Adipocyte (in vitro differentiated cells): ENCODE measurements around the gene SSTR4.
"Not testable (repeated sequence)": the region's sequence is repeated elsewhere in the genome, so short reads cannot be mapped to it uniquely, and the experiment has no call there.

Source experiments
- DNase-seq: peaks from one replicate; pipeline ENCODE4 v3.0.0-alpha.2; 2015; ENCODE audit warnings: low read depth
- H3K27me3 ChIP-seq: replicated peaks from 2 replicates; pipeline ENCODE4 v1.7.0; 2013; ENCODE audit warnings: mild to moderate bottlenecking, low read length, moderate library complexity; ENCODE audit not compliant: control insufficient read depth, insufficient read depth
- H3K36me3 ChIP-seq: 2 replicates; pipeline ENCODE4 v1.7.0; 2013; ENCODE audit warnings: low read length, mild to moderate bottlenecking, moderate library complexity; ENCODE audit not compliant: control insufficient read depth, insufficient read depth, severe bottlenecking
- H3K4me1 ChIP-seq: 2 replicates; pipeline ENCODE4 v1.7.0; 2013; ENCODE audit warnings: mild to moderate bottlenecking, low read length, moderate library complexity; ENCODE audit not compliant: control insufficient read depth, insufficient read depth
- H3K4me3 ChIP-seq: 2 replicates; pipeline ENCODE4 v1.7.0; 2013; ENCODE audit warnings: mild to moderate bottlenecking, low read length, moderate library complexity
- H3K9ac ChIP-seq: 2 replicates; pipeline ENCODE4 v1.7.0; 2013; ENCODE audit warnings: mild to moderate bottlenecking, low read length, moderate library complexity
- H3K9me3 ChIP-seq: 2 replicates; pipeline ENCODE4 v1.7.0; 2013; ENCODE audit warnings: mild to moderate bottlenecking, low read length, moderate library complexity; ENCODE audit not compliant: control insufficient read depth

Gene SSTR4

DNA sequence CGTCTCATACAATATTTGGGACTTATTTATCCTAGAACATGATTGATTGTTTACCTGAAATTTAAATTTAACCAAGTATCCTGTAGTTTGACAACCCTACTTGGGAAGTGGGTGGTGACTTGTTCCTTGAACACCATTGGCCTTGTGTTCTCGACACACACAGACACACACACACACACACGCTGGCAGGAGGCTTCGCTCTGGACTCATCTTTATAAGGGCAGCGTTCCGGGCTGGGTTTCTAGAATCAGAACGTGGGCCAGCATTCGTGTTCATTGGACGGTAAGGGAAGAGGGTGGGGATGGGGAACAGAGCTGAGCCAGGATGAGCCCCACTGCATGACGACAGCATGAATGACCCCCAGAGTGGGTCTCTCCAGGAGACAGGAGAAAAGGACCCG, 16.2 kb upstream of the SSTR4 start:
- Histone ChIP-seq H3K9ac (no peak overlapping the region), H3K36me3 (no peaks in the 10 kb centered on the region), H3K4me1 (peaks cover 4% of the 10 kb centered on the region), H3K4me3 (no peak overlapping the region), H3K27me3 (peaks cover 9% of the 10 kb centered on the region), H3K9me3 (no peaks in the 10 kb centered on the region)
- no peak for DNase-seq

DNA sequence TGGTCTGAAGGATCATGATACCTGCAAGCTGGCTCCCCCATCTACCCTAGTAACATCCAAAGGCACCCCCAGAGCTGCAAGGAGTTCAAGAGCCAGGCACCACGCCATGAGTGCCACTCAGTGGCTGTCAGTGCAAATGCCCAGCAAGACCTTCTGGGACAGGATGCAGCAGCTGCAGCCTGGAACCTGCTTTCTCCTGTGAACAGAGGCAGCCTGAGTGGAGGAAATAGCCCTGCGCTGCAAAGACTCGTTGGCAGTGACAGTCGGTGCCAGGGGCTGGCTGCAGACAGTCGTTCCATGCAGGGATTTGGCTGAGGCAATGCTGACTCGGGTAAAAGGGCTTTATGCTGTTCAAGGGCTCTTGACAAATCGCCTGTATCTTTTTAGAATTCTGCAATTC, 15.7 kb upstream of the SSTR4 start:
- Histone ChIP-seq H3K4me1 (peaks cover 4% of the 10 kb centered on the region), H3K9me3 (no peaks in the 10 kb centered on the region), H3K27me3 (peaks cover 6% of the 10 kb centered on the region), H3K4me3 (no peak overlapping the region), H3K9ac (no peak overlapping the region), H3K36me3 (no peaks in the 10 kb centered on the region)
- DNase-seq, result no peak

DNA sequence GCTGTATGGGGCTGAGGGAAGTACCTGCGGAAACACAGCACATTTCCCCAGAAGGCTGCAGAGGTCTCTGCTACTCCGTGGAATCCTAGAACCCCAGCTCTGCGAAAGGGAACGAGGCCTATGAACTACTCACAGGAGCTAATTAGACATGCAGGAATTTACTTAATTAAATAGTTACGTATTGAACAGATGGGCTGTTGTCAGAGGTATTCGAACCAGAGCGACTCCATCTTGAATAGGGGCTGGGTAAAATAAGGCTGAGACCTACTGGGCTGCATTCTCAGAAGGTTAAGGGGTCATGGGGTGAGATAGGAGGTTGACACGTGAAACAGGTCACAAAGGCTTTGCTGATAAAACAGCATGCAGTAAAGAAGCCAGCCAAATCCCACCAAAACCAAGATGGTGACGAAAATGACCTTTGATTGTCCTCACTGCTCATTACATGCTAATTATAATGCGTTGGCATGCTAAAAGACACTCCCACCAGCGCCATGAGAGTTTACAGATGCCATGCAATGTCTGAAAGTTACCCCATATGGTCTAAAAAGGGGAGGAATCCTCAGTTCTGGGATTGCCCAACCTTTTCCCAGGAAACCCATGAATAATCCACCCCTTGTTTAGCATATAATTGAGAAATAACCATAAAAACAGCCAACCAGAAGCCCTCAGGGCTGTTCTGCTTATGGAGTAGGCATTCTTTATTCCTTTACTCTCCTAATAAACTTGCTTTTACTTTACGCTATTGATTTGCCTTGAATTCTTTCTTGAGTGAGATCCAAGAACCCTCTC, 14.7 kb upstream of the SSTR4 start:
- Histone ChIP-seq H3K4me1 (peaks cover 4% of the 10 kb centered on the region), H3K36me3 (no peaks in the 10 kb centered on the region), H3K4me3 (no peak overlapping the region), H3K9ac (no peak overlapping the region), H3K27me3 (peaks cover 1% of the 10 kb centered on the region), H3K9me3 (no peaks in the 10 kb centered on the region)
- DNase-seq, result no peak

DNA sequence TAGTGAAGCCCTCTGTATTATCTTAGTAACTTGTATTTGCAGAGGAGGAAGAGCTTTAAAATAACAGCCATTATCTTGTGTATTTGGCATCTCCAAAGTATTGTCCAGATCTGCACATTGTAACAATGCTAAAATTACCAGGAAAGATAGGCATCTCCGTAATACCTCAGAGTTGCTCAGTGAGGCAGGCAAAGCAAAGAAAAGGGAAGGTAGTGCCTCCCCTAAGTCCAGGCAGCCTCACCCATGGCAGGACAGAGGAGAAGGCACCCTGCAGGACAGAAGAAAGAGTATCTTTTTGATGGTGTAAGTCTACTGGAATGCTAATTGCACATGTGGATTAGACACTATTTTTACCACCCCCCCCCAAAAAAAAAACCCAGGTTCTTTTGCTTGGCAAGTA, 13.6 kb upstream of the SSTR4 start:
- DNase-seq, result no peak
- H3K27me3 ChIP-seq, result no peaks in the 10 kb centered on the region
- H3K9me3 ChIP-seq, result no peaks in the 10 kb centered on the region
- H3K36me3 ChIP-seq, result no peaks in the 10 kb centered on the region
- H3K4me3 ChIP-seq, result no peak overlapping the region
- no peak overlapping the region for H3K9ac ChIP-seq
- H3K4me1 ChIP-seq, result peaks cover 4% of the 10 kb centered on the region

DNA sequence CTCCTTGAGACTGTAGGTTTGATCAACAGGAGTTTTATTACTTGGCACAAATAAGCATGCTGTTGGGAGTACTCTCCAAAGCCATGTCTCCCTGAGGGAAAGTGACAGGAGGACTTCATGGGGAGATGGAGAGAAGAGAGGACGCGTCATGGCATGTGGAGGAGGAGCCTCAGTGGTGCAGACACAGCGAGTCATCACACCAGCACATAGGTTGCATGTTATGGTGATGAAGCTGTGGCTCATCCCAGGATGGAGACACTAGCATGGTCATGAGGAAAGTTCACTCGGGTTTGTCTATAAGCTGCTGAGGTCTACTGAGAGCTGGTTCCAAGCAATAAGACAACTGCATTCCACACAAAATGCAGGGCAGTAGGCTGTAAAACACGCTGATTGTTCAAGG, 13.2 kb upstream of the SSTR4 start:
- H3K4me3 ChIP-seq, result no peak overlapping the region
- H3K27me3 ChIP-seq, result no peaks in the 10 kb centered on the region
- H3K9me3 ChIP-seq, result no peaks in the 10 kb centered on the region
- H3K36me3 ChIP-seq, result no peaks in the 10 kb centered on the region
- peaks cover 4% of the 10 kb centered on the region for H3K4me1 ChIP-seq
- no peak overlapping the region for H3K9ac ChIP-seq
- no peak for DNase-seq

DNA sequence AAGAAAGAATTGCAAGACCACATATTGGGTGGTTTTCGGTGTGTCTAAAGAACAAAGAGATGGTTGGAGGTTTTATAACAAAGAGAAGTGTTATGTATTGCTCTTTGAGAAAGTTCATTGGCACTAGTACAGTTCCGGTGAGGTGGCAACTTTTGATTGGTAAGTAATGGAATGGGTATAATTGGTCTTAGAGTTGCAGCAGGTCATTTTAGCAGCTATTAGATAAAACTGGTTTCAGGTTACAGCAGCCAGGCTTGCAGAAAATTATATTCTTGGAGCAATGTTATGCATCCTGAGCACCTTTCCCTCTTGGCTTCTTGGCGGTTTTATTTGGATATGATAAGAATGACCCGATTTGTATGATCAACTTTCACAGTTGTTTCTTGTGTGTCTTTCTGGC, 12.3 kb upstream of the SSTR4 start:
- peaks cover 5% of the 10 kb centered on the region for H3K4me1 ChIP-seq
- no peak overlapping the region for H3K4me3 ChIP-seq
- no peak overlapping the region for H3K9ac ChIP-seq
- H3K9me3 ChIP-seq, result no peaks in the 10 kb centered on the region
- no peak for DNase-seq
- peaks cover 4% of the 10 kb centered on the region for H3K27me3 ChIP-seq
- no peaks in the 10 kb centered on the region for H3K36me3 ChIP-seq

DNA sequence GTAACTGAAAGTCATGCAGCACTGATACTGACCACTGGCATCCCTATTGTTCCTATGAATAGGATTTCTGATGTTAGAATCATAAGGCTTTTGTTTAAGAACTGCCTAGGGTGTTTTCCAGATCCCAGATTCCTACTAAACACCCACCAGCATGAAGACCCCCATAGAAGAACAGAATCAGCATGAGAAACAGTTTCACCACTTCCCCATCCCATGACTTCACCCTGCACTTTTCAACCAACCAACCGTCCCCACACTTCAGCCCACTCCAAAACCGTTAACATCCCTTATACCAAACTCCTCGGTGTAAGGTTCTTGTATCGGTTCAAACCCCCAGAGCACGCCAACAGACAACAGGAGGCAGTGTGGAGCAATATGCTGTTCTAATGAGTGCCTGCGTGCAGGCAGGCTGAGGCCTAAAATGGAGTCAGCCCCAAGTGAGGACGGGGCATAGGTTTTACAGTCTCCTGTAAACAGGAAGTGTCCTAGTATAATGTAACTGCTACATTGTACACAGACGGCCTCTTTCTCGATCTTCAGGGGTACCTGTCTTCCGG, 11.4 kb upstream of the SSTR4 start:
- no peak for DNase-seq
- Histone ChIP-seq H3K4me1 (peaks cover 12% of the 10 kb centered on the region), H3K36me3 (no peaks in the 10 kb centered on the region), H3K9ac (no peak overlapping the region), H3K9me3 (no peaks in the 10 kb centered on the region), H3K4me3 (no peak overlapping the region), H3K27me3 (peaks cover 4% of the 10 kb centered on the region)

DNA sequence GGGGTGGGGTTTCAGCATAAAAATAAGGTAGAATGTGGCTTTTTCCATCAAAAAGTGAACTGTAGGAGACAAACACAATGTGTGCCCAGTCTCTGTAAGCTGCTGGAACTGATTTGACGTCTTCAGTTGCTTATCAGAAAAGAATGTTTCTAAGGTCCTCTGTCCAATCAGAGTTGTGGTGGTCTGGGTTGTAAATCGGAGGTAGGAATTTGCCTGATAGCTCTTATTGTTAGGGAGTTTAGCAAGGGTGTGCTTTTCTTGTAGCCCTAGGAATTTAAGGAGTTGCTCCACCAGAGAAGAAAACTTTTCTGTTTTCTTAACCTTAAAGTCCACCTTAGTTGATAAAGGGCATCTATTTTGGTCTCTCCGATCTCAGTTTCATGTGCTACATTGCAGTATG, 10.4 kb upstream of the SSTR4 start:
- Histone ChIP-seq H3K9ac (no peak overlapping the region), H3K9me3 (no peaks in the 10 kb centered on the region), H3K4me1 (peaks cover 15% of the 10 kb centered on the region), H3K4me3 (no peak overlapping the region), H3K36me3 (no peaks in the 10 kb centered on the region), H3K27me3 (peaks cover 5% of the 10 kb centered on the region)
- no peak for DNase-seq

DNA sequence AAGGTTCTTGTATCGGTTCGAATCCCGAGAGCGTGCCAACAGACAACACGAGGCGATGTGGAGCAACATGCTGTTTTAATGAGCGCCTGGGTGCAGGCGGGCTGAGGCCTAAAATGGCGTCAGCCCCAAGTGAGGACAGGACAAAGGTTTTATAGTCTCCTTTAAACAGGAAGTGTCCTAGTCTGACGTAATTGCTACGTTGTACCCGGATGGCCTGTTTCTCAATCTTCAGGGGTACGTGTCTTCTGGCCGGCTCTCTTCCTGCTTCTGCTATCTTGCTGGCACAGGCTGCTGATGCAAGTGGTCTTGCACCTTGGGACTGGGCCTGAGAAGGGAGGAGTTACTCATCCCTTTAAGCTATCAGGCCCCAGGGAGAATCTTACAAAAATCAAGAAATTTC, 9.6 kb upstream of the SSTR4 start:
- not testable (repeated sequence) for H3K27me3 ChIP-seq, H3K9me3 ChIP-seq, H3K36me3 ChIP-seq, H3K4me3 ChIP-seq, H3K9ac ChIP-seq, DNase-seq
- H3K4me1 ChIP-seq, result peaks cover 15% of the 10 kb centered on the region

DNA sequence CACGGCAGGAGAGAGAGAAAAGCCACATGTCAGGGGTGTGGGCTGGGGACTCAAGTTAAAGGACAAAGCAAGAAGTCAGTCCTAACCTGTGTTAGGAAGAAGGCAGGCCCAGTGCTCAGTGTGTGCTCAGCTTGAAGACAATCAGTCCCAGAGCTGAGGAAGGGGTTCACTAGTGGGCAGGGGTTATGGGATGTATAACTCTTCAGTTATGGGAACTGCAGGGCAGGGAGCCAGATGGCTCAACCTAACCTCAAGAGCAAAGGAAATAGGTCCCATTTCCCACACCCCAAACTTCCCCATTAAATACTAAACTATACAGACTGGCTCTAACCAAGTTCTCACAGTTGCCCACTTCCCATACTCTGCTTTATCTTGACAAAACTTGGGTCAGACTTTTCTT, 7.4 kb upstream of the SSTR4 start:
- H3K4me3 ChIP-seq, result no peak overlapping the region
- peaks cover 15% of the 10 kb centered on the region for H3K4me1 ChIP-seq
- peaks cover 19% of the 10 kb centered on the region for H3K27me3 ChIP-seq
- H3K9ac ChIP-seq, result no peak overlapping the region
- DNase-seq, result no peak
- H3K36me3 ChIP-seq, result no peaks in the 10 kb centered on the region
- no peaks in the 10 kb centered on the region for H3K9me3 ChIP-seq

DNA sequence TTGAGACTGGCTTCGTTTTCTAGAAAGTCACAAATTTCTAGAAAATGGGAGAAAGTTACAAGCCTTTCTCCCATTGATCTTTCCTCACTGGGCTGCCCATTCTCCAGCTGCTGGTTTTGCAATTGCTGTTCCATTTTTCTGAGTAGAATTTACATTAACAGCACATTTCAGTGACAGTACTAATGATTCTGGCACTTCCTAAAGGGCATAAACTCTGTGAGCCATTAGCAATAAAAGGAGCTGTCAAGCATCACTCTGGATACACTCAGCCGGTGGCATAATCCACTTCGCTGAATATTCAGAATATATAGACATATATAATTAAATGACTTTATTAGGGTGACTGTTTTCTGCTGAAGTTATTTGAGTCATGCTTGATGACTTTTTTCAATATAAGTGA, 6.7 kb upstream of the SSTR4 start:
- H3K4me1 ChIP-seq, result peaks cover 15% of the 10 kb centered on the region
- no peak for DNase-seq
- no peaks in the 10 kb centered on the region for H3K9me3 ChIP-seq
- H3K4me3 ChIP-seq, result no peak overlapping the region
- peaks cover 23% of the 10 kb centered on the region for H3K27me3 ChIP-seq
- no peaks in the 10 kb centered on the region for H3K36me3 ChIP-seq
- no peak overlapping the region for H3K9ac ChIP-seq

DNA sequence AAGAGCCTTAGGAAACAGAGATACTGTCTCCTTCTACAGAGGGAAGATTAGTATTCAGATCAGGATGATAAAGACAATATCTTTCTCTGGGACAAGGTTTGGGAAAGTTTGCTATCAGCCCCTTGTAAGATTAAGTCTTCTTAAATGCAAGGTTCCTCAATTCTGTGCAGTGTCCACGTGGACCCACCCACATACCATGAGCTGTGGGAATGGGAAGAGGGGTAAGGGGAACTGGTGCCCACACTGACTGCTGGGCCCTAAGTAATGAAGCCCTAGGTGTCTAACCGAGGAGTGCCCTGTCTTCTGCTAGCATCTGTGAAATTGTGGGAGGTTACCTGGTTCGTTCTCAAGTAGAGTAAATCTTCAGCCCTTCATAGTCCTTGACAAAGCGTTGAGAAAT, 5.8 kb upstream of the SSTR4 start:
- DNase-seq, result no peak
- H3K9ac ChIP-seq, result no peak overlapping the region
- no peak overlapping the region for H3K4me3 ChIP-seq
- peaks cover 28% of the 10 kb centered on the region for H3K27me3 ChIP-seq
- no peaks in the 10 kb centered on the region for H3K36me3 ChIP-seq
- peaks cover 11% of the 10 kb centered on the region for H3K4me1 ChIP-seq
- H3K9me3 ChIP-seq, result no peaks in the 10 kb centered on the region
